ENCODE results near the gene HNF1B.

The HNF1B gene

DNA sequence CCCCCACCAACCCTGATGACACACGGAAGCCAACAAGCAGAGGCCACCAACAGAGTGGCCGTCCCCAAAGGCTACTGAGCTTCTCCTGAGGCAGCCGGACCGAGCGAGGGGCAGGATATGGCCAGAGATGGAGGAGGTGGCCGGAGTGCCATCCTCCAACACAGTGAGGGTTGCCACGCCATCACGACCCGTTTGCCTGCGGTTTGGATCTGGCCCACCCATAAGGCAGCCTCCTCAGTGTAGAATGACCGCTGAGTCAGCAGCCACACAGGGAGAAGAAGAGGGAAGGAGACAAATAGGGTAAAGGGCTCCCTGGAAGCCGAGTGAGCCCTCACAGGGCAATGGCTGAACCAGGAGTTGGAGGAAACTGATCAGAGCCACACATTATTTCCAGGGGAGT lies 13.8 kb downstream of the HNF1B start:
- DNase-seq, result no peak

DNA sequence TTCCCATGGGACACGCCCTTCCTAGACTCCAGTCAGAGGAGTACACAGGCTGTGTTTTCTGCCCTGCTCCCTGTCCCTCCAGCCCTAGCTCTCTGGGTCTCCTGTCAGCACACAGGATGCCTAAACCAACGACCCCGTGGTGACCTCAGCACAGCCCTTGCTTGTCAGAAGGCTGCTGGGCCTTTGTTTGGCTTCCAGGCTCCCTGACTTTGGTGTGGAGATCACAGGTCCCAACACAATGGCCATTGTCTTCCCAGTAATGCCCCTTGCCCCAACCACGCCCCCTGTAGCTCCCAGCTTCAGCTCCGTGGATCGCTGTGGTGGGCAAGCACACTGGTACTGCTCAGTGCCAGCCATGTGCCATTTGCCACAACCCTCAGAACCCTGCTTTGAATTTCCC lies 15.0 kb downstream of the HNF1B start:
- DNase-seq, result no peak

DNA sequence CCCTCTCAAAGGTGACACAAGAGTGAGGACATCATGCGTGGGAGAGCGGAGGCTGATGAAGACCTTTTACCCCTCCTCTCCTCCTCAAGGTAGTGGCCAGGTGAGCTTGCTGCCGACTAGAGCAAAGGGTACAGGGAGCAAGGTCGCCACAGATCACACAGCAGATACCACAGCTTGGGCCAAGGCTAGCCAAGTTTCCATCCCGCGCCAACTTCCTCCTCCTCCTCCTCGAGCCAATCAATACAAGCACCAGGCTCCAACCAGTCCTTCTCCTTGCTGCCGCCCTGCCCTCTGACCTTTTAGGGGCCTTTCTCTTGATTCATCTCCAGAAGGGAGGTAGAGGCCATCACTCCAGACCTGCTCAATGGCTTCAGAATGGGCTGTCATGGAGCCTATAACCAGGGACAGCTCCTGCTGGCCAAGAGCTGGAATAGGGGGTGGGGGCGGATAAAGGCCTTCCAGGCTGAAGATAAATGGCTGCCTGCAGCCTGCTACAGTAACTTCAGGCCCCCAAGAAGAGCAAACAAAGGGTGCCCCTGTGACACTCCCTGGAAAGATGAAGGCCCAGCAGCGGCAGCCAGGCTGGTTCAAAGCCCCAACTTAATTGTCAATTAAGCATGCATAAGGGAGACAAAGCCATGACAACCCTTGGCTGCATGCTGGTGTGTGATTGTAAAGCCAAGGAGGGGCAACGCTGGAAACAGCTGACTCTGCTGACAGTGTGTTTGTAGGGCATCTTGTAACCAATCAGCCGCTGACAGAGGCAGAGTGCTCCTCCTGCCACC lies 17.8 kb downstream of the HNF1B start:
- no peak for DNase-seq

DNA sequence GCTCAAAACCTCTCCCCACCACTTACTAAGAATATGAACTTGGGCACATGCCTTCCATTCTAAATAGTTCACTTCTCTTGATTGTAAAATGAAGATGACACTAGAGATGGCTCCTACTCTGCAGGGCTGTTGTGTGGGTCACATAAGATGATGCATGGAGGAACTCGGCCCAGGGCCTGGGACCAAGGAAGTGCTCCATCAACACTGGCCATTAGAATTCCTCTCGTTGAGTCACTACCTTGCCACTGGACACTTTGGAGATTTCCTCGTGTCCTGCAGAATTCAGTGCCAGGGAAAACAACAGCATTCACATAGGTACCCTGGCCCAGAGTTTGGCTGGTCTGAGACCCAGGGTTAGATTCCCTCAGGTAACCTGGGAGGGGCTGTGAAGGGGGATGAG lies 18.6 kb downstream of the HNF1B start:
- DNase-seq, result no peak

DNA sequence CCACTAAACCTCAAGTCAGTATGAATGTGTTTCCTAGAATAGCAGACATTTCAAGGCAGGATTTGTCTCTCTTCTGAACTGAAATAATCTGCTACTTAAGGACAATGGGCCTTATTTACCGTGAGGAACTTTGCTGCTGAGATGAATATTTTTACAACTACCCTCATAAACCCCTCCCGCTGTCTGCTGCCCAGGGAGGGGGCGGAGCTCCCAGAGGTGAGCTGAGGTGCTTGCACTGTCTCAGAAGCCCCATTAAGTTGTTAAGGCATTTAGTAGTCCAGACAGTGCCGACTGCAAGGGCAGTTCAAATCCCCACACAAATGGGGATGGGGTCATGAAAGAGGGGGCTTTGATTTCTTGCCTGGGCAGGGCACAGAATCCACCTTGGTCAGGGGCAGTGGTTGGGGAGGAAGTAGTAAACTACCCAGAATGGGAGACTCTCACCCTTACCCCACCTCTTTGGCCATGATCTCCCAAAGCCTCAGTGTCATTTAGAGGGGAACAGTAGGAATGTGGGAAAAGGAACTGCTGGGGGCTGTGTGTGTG lies 19.2 kb downstream of the HNF1B start:
- DNase-seq, result no peak

DNA sequence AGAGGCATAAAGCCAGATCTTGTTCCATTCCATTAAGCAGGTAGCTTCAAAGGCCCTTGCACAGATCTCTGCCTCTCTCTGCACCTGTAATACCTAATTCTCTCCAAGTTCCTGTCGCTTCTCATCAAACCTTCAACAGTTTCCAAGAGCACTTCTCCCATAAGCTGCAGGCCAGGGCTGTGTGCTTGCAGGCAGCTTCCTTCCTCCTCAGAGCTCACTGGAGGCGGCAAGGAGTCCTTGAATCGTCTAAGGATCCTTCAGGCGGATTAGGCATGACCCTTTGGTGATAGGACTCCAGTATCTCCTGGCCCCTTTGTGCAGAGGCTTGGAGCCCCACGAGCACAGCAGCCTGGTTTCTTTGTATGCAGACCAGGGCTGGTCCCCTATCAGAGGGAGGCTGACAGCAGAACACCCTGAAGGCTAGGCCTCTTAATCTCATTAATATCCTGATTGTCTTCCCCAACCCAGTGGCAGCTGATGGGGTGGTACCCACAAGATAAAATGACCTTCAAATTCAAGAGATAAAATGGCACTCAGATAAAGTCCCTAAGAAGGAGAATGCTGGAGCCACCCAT lies 19.8 kb downstream of the HNF1B start:
- DNase-seq, result no peak

DNA sequence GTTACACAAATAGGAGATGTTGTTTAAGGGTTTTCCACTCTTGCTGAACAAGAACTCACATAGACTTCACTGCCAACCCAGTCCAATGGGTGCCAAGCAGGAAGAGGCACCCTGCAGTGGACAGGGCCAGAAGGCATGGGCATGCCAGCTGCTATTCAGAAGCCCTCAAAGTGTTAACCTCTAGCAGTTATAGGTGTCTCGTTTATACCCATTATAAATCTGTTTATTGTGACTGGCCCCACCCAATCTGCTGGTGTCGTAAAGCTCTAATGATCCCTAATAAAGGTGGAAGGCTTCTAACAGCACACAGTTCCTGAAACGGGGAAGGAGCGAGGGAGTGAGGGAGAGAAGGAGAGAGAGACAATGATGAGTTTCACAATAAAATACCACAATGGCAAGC lies 23.9 kb downstream of the HNF1B start:
- DNase-seq, result no peak

DNA sequence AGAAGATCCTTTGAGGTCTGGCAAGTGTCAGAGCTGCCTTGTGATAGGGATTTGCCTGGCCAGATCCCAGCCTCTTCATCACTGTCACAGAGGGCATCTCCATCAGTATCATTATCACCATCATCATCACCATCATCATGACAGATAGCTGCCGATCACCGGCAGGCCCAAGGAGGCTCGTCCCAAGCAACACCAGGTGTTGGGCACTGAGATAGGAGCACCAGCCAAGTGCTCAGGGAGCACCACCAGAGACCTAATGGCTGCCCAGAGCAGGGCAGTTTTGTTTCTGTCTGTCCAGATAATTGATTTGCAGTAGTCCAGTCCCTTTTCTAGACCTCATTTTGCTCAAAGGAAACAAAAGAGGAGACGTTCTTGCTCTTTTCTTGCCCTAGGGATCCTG lies 25.0 kb downstream of the HNF1B start:
- DNase-seq, result no peak

DNA sequence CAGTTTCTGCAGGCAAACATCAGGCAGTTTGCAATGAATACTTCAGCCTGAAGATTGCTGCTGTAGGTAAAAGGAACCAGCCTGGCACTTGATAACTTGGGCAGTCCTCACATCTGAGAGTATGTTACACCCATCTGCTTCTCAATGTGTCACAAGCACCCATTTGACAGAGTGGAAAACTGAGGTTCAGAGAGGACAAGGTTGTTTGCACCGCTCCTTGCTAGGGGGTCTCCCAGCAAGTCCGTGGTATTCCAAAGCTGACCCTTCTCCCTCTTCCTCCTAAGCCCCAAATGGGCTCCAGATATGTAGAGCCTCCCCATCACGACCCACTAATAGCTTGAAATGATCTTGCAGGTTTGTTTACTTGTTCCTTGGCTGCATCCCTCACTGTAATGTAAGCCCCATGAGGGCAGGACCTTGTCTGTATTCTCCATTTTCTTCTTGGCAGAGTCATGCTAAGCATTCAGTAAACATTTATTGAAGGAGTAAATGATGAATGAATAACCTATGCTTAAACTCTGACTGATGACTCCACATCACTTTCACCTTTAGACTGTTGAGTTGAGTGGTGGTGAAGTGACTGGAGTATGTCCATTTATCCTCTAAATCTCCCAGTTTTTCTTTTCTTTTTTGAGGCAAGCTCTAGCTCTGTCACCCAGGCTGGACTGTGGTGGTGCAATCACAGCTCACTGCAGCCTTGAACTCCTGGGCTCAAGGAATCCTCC lies 26.4 kb downstream of the HNF1B start:
- no peak for DNase-seq

DNA sequence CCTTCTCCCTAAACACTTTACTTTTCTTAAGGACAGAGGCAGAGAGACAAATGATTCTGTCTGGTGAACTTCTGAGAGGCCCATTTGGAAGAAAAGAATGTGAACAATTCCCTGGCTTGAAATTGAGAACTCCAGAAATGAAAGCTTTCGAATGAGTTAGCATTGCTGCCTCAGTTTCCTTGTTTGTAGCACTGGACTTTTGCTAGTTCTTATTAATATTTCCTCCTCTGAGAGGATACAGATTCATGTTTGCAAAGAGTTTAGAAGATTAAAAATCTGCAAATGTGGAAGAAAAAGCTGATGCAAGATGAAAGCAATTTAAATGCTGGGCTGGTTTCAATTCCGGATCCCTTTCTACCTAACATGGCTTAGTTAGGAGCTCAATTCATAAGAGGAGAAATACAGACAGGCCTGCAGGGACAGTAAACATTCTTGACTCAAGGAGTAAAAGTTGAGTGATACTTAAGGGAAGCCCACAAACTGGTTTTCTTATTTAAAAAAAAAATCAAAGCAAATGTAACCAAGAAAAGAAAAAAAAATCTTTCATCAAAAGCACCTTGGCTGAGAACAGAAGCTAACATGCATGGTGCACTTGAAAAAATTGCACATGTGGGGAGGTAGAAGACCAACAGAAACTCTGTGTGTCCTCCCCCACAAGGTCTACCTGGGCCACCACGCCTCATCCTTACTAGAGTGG lies 27.1 kb downstream of the HNF1B start:
- DNase-seq, result no peak

DNA sequence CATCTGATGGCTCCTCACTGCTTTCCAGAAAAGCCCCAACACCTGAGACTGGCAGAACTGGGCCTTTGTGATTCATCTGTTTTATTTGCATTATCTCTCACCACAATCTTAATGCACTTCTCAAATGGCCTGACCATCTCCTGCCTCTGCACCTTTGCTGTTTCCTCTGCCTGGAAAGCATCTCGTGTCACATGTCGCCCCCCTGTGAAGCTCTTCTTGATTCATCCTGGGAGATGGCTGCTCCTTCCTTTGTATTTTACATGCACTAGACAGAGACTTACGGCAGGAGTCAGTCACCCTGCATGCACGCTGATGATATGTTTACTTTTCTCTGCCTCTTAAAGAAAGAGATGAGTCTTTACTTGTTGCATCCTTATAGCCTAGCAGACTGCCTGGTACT lies 30.0 kb downstream of the HNF1B start:
- no peak for DNase-seq

DNA sequence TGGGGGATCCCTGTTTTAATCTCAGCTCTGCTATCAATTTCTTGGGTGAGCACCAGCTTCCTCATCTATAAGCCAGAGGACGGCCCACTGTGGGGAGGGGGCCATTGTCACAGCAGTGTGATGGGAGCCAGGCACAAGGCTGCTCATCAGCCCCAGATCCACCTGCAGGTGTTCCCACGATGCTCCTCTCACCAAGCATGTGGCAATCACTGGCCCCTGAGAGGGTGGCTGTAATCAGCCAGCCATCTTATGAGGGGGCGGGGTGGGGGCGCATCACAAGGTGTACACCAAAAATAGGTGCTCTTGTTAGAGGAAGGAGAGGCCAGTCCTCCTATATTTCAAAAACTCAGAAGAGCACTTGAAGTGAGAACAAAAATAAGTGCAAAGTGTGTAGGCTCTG lies 31.2 kb downstream of the HNF1B start:
- no peak for DNase-seq

DNA sequence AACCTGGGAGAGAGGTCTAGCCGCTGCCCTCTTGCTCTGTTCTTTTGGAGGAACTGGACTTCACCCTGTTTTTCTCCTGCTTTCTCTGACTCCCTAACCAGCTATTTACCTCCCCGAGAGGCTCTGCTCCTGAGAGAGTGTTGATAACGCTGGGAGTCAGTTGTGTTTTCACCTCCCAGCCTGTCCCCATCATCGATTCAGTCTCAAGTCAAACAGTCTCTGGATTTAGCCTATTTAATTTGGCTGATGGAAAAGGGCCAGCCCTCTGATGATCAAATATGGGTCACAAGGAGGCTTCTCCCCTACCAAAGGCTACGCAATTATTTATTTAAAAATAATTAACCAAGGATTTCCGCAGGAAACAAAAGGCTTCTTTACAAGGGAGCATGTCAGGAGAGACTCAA lies 31.8 kb downstream of the HNF1B start:
- DNase-seq, result no peak

DNA sequence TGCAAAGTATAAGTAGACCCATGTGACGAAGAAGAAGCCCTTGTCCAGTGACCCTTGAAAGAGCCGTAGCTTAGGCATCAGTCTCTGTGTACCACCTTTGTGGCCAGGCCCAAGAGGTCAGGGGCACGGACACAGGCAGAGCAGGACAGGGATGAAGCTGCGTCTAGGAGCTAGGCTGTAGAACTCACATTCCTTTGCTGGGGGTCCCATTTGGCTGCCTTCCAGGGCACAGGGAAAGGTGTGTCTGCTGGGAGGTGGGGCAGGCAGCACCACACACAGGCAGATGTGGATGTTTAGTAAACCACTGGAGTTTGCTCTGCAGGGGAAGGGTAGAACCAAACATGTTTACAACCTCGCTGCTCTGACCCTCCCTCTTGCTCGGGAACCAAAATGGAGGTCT lies 33.7 kb downstream of the HNF1B start:
- DNase-seq, result no peak

DNA sequence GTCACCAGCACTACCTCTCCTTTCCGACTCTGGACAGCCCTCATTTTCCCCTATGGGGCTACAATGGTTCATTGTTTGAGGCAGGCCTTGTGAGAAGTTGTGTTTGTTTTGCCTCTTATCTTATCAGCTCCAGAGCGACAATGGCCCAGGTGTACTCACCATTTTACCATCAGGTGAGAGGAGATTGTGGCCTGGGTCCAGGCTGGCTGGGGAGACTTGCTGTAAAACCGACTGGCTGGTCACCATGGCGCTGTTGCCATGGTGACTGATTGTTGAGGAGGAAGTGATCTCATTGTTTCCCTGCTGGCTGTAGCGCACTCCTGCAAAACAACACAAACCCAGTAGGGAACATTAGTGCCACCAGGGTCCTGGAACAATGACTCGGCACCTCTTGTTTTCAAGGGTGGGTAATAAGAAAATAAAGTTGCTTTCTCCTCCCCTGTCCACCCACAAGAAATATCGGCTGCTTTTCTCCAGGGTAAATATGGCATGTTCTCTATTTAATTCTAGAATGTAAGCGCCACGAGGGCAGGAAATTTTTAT lies 34.4 kb downstream of the HNF1B start:
- DNase-seq, result no peak

DNA sequence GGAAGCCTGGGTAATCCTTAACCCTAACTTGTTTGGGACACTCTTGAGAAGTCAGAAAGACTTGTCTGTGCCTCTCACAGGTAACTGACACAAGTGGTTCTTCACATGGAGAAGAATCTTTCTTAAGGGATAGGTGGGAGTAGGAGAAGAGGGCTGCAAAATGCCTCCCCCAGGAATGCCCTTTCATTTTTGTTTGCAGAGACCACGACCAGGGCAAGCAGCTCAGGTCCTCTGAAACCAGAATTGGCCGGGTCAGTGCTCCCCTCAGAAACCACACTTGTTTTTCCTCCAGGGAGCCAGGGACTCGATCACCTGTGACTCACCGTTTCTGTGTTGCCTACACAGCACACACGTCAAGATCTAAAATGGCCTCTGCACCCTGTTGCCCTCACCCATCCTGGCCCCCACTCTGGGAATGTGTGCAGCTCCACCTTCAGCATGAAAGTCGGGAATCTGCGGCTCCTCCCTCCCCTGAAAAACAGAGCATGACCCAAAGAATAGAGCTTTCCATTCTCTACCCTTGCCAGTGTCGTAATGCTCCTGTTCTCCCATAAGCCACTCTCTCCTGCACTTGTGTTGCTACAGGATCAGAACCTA lies 36.1 kb downstream of the HNF1B start:
- DNase-seq, result no peak

DNA sequence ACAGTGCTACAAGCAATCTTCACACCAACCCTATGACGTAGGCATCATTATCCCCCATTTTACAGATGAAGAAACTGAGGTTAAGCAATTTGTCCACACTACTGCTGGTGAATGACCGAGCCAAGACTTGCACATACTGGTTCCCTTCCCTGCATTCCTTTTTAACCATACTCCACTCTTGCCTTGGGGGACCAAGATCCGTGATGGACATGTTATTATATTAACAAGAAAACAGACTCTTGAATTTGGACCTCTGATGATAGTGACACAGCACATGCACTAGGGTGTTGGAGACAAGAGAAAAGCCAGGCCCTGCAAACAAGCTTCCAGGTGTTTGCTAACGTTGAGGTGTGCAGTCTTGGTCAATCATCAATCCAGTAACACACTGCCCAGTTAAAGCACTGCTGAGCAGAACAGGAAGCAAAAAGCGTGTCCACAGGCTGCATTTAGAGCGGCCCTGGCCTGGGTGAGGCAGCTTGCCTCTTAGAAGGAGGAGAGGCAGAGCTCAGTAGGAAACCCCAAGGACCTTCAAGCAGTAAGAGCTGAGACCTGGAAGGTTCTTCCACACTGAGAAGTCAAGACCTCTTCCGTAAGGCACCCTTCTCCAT lies 36.7 kb downstream of the HNF1B start:
- no peak for DNase-seq

DNA sequence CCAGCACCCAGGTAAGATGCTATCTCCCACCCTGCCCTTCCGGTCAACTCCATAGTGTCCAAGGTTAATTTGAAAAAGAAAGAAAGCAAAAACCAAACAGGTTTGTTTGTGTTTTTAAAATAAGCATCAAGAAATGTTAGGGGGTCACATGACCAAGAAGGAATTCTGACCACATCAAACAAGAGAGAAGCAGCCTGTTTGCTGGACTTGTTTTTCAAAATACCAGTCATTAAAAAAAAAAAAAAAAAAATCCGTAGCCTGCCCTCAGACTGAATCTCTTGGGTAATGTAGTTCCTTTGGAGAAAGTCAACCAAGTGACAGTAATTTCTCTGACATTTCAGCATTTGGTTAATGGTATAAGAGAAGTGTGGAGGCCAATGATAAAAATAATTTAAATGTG lies 38.4 kb downstream of the HNF1B start:
- no peak for DNase-seq

DNA sequence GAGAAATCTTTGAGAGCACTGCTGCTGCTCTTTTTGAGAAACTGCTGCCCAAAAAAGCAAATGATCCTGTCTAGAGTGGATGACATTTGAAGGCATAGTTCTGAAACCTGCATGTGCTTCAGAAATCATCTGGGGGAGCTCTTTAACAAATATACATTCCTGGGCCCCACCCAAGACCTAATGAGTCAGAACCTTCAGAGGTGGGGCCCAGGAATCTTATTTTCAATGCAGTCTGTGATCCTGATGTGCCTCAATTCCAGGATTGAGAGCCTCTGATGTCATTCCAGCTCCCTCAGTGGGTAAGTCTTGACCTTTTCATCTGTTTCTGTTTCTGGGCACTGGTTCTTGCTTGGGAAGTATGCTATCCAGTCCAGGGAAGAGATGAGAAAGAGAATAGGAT lies 42.3 kb downstream of the HNF1B start:
- DNase-seq, result no peak

DNA sequence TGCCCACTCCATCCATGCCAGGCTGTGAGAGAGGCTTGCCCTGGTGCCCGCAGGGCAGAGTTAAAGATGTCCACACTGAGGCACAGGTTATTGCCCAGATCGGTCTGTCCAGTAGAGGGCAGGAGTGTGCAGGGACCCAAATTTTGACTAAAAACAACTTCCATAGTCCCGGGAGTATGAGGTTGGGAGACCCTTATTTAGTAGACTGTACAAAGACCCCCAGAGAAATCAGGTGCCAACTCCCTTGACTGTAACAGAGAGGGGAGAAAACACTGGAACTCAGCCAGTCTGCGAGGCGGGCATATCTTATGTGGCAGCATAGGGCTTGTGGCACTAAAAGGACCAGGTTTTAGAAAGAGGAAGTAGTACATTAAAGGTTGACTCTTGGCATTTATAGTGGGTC lies 43.4 kb downstream of the HNF1B start:
- DNase-seq, result peak; percentile 75

DNA sequence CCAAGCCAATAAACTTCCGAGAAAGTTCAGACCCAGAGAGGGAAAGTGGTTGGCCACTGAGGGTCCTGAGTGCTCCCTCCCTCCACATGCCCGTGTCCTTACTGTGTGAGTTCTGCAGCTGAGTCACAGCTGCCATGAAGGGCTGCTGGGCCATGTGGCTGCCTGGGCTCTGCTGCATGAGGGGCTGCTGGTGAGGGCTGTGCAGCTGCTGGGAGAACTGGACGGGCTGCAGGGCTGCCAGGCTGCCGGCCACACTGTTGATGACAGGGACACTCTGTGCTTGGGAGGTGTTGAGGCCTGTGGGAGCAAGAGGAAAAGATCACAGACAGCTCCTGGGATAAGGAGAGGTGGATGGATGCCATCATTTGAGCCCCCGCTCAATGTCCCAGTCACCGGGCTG lies 44.0 kb downstream of the HNF1B start:
- DNase-seq, result no peak

DNA sequence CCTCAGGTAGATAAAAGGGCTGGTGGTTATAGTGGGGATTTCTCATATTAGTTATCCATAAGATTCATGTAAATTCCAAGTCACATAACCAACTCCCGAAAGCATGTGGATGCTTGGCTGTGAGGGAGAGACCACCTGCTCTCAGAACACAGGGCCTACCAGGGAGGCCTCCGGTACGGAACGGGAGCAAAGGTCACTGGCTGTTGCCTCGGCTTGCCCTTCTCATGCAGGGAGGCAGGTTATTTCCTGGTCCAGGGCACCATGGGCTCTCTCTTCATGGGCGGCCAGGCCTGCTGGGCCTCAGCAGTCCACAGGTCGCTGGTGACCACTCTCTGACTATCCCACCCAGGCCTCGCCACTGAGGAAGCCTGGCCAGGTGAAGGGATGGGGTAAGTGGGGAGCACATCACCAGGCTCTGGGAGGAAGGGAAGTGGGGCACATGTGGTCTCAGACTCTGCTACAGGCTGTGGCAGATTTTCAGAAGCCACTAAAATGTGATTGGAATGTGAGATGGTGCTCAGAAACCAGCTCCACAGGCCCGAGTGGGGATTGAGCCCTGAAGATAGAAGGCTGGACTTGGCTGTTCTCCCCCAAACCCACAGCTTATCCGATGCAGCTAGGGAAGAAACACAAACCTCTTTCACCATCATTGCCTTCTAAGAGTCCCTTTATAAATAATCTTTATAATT lies 45.4 kb downstream of the HNF1B start:
- DNase-seq, result no peak

All from activated CD8-positive, alpha-beta memory T cell treated with anti-CD3 and anti-CD28 coated beads for 24 hours (primary cell).